AG10803 (cell line): Measurements from ENCODE around the gene ARHGAP42.

Experiments
- DNase-seq: peaks from one replicate; pipeline ENCODE4 v3.0.0; 2010; ENCODE audit warnings: low read depth
- H3K4me3 ChIP-seq: 2 replicates; pipeline ENCODE4 v1.5.1; 2011; ENCODE audit warnings: mild to moderate bottlenecking, low read length, control low read depth
- CTCF ChIP-seq: conservative IDR thresholded peaks from 2 replicates; pipeline ENCODE4 v1.5.1; 2011; ENCODE audit warnings: mild to moderate bottlenecking, low read length, control low read depth, inconsistent platforms

The ARHGAP42 gene

GRCh38 chr11:100687054-100687629 lies at the start of gene ARHGAP42:
ARHGAP42 (plus strand) TSS chr11:100687288; CDS start chr11:100687679, 391 bp downstream.
- peak; percentile 55 for DNase-seq

GRCh38 chr11:100637706-100638105 lies 49.4 kb upstream of the ARHGAP42 start:
- no peak overlapping the region for H3K4me3 ChIP-seq
- no peak for TF ChIP-seq CTCF
- DNase-seq: no peak

More at GRCh38 chr11:100687054-100687629, at the start of gene ARHGAP42:
- no peak for TF ChIP-seq CTCF
- H3K4me3 ChIP-seq: peak within 1 kb of the TSS; percentile 76

GRCh38 chr11:100638648-100639047 lies 48.4 kb upstream of the ARHGAP42 start:
- DNase-seq: no peak
- TF ChIP-seq CTCF: no peak

GRCh38 chr11:100639140-100639539 lies 47.9 kb upstream of the ARHGAP42 start:
- DNase-seq: no peak
- TF ChIP-seq CTCF: no peak
- no peak overlapping the region for H3K4me3 ChIP-seq

More at GRCh38 chr11:100638648-100639047, 48.4 kb upstream of the ARHGAP42 start:
- no peak overlapping the region for H3K4me3 ChIP-seq

- no peak for DNase-seq
- no peak overlapping the region for H3K4me3 ChIP-seq
- no peak for TF ChIP-seq CTCF
These were observed 47.0 kb upstream of the ARHGAP42 start for GRCh38 chr11:100640071-100640470.

GRCh38 chr11:100640646-100641045 lies 46.4 kb upstream of the ARHGAP42 start:
- DNase-seq: no peak
- no peak for TF ChIP-seq CTCF

GRCh38 chr11:100641456-100641855 lies 45.6 kb upstream of the ARHGAP42 start:
- no peak overlapping the region for H3K4me3 ChIP-seq
- no peak for TF ChIP-seq CTCF
- DNase-seq: no peak

More at GRCh38 chr11:100640646-100641045, 46.4 kb upstream of the ARHGAP42 start:
- H3K4me3 ChIP-seq: no peak overlapping the region
